ENCODE results near the gene GPC3.

Gene GPC3

DNA sequence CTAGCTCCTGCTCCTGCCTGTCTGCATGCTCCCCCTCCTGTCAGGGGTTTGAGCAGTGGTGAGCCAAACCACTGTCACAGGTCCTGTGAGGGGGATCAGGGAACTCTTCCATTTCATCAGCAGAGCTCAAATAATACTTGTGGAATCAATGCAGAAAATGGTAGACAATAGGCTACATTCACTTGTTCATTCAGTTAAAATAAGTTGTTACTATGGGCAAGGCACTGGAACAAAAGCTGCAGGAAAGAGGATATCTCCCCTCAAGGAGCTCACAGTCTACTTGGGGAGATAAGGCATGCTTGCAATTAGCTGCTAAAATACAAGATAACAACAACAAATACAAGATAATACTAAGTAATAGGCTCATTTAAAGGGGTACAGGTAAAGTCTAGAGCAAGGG, 117.1 kb downstream of the GPC3 start:
- in situ Hi-C loops (cut with MboI; ENCODE audit: low pct_unique_long_range_greater_than_20kb, low sequenced_read_pairs), result no loop called here
- DNase-seq, result no peak

DNA sequence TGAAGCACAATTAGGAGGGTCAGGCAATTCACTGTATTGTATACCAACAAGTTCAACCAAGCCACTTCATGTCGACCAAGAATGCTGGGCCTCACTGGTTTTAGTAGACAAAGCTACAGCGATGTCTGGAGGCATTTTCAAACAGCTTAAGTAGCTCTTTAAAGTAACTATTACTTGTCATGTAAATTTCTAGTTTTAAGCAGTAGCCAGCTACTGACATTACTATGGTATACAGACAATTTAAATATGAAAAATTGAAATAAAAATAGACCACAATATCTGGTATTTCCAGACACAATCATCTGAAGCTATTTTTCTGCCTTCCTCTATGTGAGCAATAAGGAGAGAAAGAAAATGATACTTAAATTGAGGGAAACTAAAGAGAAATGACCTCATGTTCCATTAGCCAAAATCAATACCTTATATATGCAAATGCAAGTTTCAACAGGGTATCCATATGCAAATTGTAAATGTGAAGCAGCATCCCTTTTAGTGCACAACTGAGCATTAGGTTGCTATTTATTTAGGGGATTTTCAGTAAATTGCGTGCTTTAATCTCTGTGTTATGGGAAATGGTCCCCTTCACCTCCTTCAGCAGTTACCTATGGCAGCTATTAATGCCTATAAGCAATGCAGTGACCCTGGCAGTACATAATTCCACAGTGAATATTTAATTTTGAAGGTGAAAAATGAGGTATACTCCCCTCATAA, 119.5 kb downstream of the GPC3 start:
- no peak for DNase-seq
- in situ Hi-C loops (cut with MboI; ENCODE audit: low pct_unique_long_range_greater_than_20kb, low sequenced_read_pairs), result no loop called here

GRCh38 chrX:133864236-133864635, 121.2 kb downstream of the GPC3 start:
- DNase-seq, result no peak
- in situ Hi-C loops (cut with MboI; ENCODE audit: low pct_unique_long_range_greater_than_20kb, low sequenced_read_pairs), result no loop called here

- in situ Hi-C loops (cut with MboI; ENCODE audit: low pct_unique_long_range_greater_than_20kb, low sequenced_read_pairs), result no loop called here
- DNase-seq, result no peak
These were observed 125.5 kb downstream of the GPC3 start for GRCh38 chrX:133859860-133860259.

DNA sequence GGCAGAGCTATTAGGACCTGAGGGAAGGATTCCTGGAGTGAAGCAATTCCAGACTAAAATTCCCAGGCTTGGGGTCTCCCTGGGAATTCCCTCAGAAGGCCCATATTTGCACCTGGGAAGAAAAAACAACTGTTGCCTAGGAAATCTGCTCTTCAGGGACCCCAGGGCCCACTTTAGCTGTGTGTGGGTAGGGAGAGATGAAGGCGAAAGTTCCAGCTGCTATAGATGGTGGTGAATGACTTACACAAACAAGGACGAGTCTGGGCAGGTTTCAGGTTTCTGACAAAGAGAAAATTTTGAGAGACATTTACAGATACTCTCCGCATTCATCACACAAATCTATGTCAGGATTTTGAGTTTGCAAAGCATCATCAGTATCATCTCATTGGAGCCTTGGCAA, 126.1 kb downstream of the GPC3 start:
- in situ Hi-C loops (cut with MboI; ENCODE audit: low pct_unique_long_range_greater_than_20kb, low sequenced_read_pairs), result no loop called here
- DNase-seq, result no peak

- DNase-seq, result no peak
- in situ Hi-C loops (cut with MboI; ENCODE audit: low pct_unique_long_range_greater_than_20kb, low sequenced_read_pairs), result no loop called here
These were observed 127.6 kb downstream of the GPC3 start for GRCh38 chrX:133857640-133858269.

GRCh38 chrX:133856819-133857218, 128.6 kb downstream of the GPC3 start:
- in situ Hi-C loops (cut with MboI; ENCODE audit: low pct_unique_long_range_greater_than_20kb, low sequenced_read_pairs), result no loop called here
- DNase-seq, result no peak

- no peak for DNase-seq
- in situ Hi-C loops (cut with MboI; ENCODE audit: low pct_unique_long_range_greater_than_20kb, low sequenced_read_pairs), result no loop called here
These were observed 131.1 kb downstream of the GPC3 start for GRCh38 chrX:133854290-133854689.

DNA sequence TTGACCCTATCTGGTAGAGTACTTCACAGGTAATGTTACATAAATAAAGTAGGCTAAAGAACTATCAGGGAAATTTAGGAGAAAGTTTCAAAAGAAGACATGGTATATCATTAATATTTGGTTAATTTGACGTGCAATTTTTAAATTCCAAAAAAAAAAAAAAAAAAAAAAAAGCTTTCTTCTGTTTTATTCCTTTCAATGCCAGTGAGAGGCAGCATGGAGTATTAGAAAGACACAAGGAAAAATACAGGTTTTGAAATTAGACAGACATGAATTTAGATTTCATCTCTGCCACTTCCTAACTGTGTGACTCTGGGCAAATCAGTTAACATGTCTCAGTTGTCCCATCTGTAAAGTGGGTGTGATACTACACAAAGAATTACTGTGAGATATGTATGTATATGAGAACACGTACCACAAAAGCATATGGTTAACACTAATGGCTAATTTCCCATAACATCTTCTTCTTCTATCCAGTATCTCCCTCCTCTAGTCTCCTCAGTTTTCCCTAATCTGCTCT, 132.5 kb downstream of the GPC3 start:
- no peak for DNase-seq
- in situ Hi-C loops (cut with MboI; ENCODE audit: low pct_unique_long_range_greater_than_20kb, low sequenced_read_pairs), result no loop called here

DNA sequence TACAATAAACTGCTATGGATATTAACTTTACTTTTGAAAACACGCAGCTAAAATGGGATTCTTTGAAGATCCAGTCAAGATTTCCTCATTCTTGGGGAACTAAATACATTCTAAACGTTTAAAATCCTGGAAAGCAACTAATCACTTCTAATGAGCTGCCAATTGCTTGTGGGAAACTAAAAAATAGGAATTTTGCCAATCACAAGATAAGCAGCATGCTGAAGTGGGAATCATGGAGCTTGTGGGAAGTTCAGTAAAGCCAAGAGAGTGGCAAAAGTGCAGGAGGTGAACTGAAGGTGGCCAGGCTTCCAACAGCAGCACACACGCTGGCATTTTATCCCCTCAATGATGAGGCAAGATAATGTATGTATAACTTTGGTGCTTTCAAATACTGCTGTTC, 133.0 kb downstream of the GPC3 start:
- DNase-seq, result no peak
- in situ Hi-C loops (cut with MboI; ENCODE audit: low pct_unique_long_range_greater_than_20kb, low sequenced_read_pairs), result no loop called here

GRCh38 chrX:133850399-133850798, 135.0 kb downstream of the GPC3 start:
- DNase-seq, result no peak
- in situ Hi-C loops (cut with MboI; ENCODE audit: low pct_unique_long_range_greater_than_20kb, low sequenced_read_pairs), result no loop called here

DNA sequence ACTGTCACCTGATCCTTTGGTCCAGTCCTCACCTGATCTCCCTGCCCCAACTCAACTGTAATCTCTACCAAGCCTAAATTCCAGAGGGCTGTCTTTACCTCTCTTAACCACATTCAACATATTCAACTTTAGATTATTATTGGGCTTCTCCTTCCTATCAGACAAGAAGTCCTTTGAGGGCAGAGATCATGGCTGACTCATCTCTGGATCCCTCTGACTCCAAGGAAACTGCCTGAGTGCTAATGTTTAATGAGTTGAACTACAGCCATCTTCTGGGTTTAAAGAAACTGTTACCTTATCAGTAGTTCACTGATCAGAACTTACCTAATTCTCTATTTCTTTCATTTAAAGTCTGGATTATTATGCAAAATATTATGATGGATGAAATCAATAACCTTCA, 135.7 kb downstream of the GPC3 start:
- no peak for DNase-seq
- in situ Hi-C loops (cut with MboI; ENCODE audit: low pct_unique_long_range_greater_than_20kb, low sequenced_read_pairs), result no loop called here

GRCh38 chrX:133847340-133847994, 137.9 kb downstream of the GPC3 start:
- no peak for DNase-seq
- in situ Hi-C loops (cut with MboI; ENCODE audit: low pct_unique_long_range_greater_than_20kb, low sequenced_read_pairs), result no loop called here

GRCh38 chrX:133846311-133846710, 139.1 kb downstream of the GPC3 start:
- DNase-seq, result no peak
- in situ Hi-C loops (cut with MboI; ENCODE audit: low pct_unique_long_range_greater_than_20kb, low sequenced_read_pairs), result no loop called here

- DNase-seq, result no peak
- in situ Hi-C loops (cut with MboI; ENCODE audit: low pct_unique_long_range_greater_than_20kb, low sequenced_read_pairs), result no loop called here
These were observed 145.0 kb downstream of the GPC3 start for GRCh38 chrX:133840415-133840814.

GRCh38 chrX:133838761-133839676, 146.4 kb downstream of the GPC3 start:
- peak; percentile 37 for DNase-seq
- in situ Hi-C loops (cut with MboI; ENCODE audit: low pct_unique_long_range_greater_than_20kb, low sequenced_read_pairs), result no loop called here

DNA sequence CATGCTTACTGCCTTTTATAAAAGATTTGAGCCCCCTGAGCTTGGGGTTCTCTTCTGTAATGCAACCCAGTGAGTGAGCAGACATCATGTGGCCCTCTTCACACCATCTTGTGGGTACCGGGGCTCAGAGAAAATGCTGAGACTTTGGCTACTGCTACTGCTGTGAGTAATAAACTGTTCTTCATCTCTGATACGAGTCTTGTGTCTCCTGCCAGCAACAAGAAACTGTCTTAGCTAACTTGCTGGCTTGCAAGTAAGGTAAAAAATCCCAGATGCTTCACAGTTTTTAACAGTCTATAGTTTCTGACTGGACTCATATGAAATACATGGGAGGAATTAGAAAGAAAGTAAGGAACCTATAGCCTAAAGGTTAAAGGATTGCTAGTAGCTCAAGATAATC, 148.3 kb downstream of the GPC3 start:
- in situ Hi-C loops (cut with MboI; ENCODE audit: low pct_unique_long_range_greater_than_20kb, low sequenced_read_pairs), result no loop called here
- no peak for DNase-seq

GRCh38 chrX:133836561-133836960, 148.8 kb downstream of the GPC3 start:
- DNase-seq, result no peak
- in situ Hi-C loops (cut with MboI; ENCODE audit: low pct_unique_long_range_greater_than_20kb, low sequenced_read_pairs), result no loop called here

DNA sequence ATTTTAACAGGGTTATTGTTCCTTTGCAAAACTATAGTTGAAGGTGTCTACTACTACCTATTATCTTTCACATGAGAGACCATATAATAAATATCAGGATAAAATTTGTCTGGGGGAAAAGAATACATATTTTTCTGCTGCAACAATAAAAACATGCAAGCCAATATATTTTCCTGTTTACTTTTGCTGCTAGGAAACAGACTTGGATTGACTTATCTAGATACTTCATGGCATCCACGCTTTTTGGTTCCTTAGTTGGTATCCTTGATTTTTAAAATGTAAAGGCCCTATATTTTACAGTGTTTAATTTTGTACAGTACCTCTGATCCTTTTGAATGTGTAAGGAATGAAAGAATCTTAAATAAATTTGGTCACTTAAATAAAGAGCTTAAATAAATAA, 150.6 kb downstream of the GPC3 start:
- no peak for DNase-seq
- in situ Hi-C loops (cut with MboI; ENCODE audit: low pct_unique_long_range_greater_than_20kb, low sequenced_read_pairs), result no loop called here

All from KBM-7 (cell line).